ENCODE results near the gene HLA-DQA1.
"Not testable (repeated sequence)": the region's sequence is repeated elsewhere in the genome, so short reads cannot be mapped to it uniquely, and the experiment has no call there.

Gene HLA-DQA1

DNA sequence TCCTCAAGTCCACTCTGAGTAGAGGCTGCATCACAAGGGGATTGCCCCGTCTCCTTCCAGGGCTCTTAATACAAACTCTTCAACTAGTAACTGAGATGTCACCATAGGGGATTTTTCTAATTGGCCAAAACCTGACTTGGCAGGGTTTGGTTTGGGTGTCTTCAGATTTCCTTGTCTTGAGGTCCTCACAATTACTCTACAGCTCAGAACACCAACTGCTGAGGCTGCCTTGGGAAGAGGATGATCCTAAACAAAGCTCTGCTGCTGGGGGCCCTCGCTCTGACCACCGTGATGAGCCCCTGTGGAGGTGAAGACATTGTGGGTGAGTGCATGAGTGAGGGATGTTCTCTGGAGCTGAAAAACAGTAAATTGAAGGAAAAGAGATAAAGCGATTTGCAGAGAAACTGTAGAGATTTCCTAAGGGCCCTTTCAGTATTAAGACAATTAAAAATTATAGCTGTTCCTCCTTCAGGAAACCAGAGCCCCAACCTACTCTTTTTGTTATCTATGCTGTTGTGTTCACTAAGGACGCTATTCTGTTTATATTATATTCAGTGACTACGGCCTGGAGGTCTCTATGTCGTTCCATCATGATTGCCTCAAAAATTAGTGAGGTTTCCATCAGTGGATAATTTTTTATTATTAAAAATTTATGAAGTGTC lies at the start of gene HLA-DQA1:
HLA-DQA1 (plus strand) TSS at position 188 of the 662 bp plus-strand sequence; CDS start at position 241, 53 bp downstream.
- in situ Hi-C loops (cut with MboI; ENCODE audit: low sequenced_read_pairs), result no loop called here

DNA sequence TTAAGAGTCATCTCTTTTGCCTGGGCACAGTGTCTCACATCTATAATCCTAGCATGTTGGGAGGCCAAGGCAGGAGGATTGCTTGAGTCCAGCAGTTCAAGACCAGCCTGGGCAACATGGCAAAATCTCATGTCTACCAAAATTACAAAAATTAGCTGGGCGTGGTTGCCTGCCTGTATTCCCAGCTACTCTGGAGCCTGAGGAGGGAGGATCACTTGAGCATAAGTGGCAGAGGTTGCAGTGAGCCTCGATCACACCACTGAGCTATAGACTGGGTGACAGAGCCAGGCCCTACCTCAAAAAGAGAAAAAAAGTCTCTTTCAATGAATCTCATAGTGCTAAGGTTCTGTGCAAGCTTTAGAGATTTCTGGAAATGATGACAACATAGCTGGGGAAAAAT lies 49.0 kb upstream of the HLA-DQA1 start:
- in situ Hi-C loops (cut with MboI; ENCODE audit: low sequenced_read_pairs), result no loop called here

DNA sequence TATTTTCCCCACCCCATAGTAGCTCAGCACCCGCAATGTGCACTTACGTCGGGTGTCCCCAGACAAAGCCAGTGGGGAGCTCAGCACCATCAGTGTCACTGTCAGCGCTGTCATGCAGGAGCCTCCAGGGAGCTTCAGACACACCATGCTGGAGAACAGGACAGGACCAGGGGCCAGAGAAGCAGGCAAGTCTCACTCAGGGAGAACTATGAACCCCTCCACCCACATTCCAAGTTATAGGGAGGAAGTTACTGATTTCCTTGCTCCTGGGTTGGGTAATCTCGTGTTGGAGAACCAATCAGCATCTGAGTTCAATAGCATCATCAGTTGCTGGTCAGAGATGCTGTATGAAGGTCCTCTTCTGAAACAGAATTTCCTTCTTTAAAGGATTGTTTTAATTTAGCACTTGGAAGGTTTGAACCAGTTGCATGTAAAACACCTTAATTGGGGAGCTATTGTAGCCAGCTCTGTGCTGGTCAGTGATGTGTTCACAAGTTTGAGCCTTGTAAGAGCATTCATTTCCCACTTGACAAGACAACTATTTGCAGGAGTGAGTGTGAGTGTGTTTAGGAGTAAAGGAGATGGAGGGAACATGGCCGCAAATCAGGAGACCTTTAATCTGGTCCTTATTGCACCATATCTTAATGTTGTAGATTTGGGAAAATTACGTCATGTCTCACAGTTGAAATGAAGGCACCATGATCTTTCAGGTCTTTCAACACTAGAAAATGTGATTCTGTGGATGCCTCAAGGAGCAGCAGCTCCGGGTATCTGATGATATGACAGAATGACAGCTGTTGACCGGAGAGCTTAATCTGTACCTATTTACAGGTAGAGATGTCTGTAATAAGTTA lies 47.4 kb upstream of the HLA-DQA1 start, which contains the start of gene HLA-DRB1:
HLA-DRB1 (minus strand) TSS at position 253 of the 854 bp plus-strand sequence; CDS start at position 147, 106 bp downstream.
- in situ Hi-C loops (cut with MboI; ENCODE audit: low sequenced_read_pairs), result no loop called here

DNA sequence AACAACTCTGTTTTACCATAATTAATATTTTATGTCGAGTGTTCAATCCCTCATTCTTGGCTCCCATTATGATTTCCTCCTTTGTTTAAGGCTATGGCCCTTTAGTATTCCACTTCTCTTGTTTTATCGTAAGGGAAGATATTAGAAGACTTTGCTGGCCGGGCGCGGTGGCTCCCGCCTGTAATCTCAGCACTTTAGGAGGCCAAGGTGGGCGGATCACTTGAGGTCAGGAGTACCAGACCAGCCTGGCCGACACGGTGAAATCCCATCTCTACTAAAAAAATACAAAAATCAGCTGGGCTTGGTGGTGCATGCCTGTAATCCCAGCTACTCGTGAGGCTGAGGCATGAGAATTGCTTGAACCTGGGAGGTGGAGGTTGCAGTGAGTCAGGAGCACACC lies 46.5 kb upstream of the HLA-DQA1 start:
- in situ Hi-C loops (cut with MboI; ENCODE audit: low sequenced_read_pairs), result not testable (repeated sequence)

DNA sequence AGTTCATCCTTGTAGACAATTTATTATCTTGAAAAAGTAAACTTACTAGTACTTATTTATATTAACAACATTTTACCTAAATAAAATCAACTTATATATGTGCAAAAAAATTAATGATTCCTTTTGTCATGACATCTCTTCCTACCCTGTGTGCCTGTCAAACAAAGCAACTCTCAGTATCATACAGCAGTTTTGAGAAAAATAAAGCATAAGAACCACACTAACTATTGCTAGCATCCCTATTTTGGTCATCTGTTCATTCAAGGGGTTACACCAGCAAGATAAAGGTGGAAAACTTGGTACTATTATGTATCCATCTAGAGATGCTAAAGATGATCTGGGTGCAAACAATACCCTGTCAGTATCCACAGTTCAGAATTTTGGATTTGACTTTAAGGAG lies 40.2 kb upstream of the HLA-DQA1 start:
- in situ Hi-C loops (cut with MboI; ENCODE audit: low sequenced_read_pairs), result no loop called here

DNA sequence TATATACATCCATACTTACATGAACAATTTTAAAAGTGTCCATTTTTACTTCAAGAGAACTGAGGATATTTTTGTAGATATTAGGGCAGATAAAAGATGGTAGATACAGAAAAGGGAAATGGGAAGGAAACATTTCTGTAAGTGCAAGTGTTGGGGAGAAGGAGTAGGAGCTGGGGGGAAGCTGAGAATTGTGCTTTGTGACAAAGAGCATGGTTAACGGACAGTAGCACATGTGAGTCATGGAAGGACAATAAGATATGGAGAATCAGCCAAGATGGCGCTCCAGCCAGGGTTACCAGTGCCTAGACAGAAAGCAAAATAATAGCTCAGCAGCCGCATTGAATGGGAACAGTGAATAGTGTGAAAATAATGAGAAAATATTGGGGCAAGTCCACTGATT lies 34.8 kb upstream of the HLA-DQA1 start:
- in situ Hi-C loops (cut with MboI; ENCODE audit: low sequenced_read_pairs), result no loop called here

DNA sequence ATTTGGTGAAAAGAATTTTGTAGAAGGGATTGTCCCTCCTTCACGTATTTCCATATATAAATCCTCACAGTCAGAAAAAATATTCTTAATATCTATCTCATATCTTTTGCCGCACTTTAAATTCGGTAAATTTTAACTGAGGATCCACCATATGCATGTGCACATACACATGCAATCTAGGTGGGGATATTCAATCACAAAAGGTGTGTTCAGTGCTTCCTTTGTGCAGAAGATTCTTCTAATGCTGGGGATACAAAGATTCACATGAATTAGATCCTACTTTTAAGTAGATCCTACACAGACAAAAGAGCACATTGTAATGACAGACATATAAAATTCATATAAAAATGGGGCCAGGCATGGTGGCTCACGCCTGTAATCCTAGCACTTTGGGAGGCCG lies 34.0 kb upstream of the HLA-DQA1 start:
- in situ Hi-C loops (cut with MboI; ENCODE audit: low sequenced_read_pairs), result no loop called here

DNA sequence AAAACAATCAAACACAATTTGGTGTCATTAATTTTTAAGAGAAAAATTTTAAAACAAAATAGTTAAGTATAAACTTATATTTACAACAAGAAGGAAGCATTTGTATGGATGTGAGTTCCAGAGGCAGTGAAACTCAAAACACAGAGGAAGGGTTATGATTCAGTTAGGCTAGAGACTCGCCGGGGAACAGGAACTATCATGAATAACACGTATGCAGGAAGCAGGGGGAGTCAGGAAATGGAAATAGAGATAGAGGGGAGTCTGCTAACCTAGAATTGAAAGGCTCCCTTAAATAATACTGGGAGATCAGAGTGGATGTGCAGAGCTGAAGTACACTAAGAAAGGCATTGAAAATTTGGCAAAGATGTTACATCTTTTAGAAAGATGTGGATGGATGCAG lies 33.3 kb upstream of the HLA-DQA1 start:
- in situ Hi-C loops (cut with MboI; ENCODE audit: low sequenced_read_pairs), result no loop called here

DNA sequence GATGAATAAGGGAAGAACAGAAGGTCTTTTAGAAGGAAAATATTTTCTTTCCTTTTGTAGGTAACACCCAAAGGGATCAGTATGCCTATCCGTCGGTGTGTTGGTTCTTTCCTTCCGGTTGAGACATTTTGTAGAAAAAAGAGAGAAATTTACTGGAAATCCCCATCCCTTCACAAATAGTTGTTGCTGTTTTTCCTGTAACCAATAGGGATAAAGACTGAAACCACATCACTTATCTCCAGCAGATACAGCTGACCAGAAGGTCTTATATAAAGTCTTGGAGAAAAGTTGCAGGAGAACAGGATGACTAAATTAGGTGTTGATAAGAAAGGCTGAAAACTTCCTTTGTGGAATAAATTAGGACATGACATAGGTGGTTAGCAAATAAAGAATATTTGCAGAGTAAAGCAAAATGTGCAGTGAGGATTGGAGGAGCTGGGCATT lies 32.8 kb upstream of the HLA-DQA1 start:
- in situ Hi-C loops (cut with MboI; ENCODE audit: low sequenced_read_pairs), result no loop called here

DNA sequence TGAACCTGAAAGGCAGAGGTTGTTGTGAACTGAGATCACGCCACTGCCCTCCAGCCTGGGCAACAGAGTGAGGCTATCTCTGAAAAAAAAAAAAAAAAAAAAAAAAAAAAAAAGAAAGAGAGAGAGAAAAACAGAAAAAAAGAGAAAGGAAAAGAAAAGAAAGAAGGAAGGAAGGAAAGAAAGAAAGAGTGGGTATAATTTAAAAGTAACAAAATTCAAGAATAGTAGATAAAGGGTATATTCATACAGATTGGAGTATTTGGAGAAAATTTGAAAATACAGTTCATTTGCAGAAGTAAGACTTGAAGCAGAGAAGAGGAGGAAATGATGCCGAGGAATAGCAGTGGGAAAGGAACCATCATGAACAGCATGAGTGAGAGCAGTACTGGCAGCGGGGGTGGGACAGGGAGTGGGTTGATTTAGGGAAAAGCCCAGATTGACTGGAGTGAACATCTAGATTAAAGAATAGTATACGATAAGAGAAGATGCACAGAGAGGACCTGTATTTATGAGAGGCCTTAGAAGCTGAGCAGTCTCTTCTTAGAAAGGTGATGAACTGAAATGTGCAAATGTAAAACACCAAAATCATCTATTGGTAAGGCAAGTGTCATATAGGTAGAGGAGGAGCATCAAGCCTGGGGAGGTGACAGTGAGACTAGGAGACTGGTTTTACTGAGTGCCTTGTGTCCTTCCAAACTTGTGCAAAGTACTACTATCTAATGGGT lies 29.8 kb upstream of the HLA-DQA1 start:
- in situ Hi-C loops (cut with MboI; ENCODE audit: low sequenced_read_pairs), result no loop called here

DNA sequence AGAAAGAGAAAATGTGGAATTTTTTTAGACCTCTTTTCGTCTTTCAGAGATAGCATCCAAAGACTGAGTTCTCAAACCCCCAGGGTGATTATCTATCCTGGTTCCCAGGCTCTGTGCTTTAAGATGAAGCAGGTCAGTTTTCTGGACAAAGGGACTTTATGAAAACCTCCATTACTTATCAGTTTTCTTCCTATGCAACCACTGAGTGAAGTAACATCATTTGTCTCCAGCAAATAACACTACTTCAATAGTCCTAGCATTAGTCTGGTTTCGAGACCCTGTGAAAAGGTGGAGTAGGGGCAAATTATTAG lies 29.3 kb upstream of the HLA-DQA1 start:
- in situ Hi-C loops (cut with MboI; ENCODE audit: low sequenced_read_pairs), result no loop called here

DNA sequence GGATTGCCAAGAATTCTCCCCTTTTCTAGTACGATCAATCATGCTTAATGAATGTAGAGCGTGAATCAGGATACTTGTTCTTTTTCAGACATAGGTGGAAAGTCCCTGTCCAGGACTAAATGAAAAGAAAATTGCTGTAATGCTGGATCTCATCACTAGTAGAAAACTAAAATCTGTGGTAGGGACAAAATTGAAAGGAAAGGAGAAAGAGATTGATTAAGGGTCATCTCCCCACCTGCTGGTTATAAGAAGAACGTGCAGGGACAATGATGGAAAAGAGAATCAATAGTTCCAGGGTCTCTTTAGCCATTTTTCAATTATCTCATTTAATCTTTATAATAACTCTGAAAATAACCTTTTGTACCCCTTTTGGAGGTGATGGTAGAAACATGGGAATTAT lies 28.8 kb upstream of the HLA-DQA1 start:
- in situ Hi-C loops (cut with MboI; ENCODE audit: low sequenced_read_pairs), result no loop called here

DNA sequence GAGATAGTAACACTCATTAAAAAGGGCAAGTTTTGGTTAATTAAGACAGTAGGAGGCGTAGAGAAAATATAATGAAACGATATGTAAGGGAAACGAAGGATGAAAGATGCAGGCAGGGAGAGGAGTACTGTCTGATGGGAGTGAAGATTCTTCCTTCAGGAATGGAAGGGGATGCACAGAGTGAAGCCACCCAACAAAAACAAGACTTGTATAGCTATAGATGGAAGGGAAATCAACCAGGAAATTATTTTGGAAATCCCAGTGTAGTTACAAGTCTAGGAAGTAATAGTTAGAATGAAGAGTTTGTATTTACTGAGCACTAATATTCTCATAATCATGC lies 27.8 kb upstream of the HLA-DQA1 start:
- in situ Hi-C loops (cut with MboI; ENCODE audit: low sequenced_read_pairs), result no loop called here

DNA sequence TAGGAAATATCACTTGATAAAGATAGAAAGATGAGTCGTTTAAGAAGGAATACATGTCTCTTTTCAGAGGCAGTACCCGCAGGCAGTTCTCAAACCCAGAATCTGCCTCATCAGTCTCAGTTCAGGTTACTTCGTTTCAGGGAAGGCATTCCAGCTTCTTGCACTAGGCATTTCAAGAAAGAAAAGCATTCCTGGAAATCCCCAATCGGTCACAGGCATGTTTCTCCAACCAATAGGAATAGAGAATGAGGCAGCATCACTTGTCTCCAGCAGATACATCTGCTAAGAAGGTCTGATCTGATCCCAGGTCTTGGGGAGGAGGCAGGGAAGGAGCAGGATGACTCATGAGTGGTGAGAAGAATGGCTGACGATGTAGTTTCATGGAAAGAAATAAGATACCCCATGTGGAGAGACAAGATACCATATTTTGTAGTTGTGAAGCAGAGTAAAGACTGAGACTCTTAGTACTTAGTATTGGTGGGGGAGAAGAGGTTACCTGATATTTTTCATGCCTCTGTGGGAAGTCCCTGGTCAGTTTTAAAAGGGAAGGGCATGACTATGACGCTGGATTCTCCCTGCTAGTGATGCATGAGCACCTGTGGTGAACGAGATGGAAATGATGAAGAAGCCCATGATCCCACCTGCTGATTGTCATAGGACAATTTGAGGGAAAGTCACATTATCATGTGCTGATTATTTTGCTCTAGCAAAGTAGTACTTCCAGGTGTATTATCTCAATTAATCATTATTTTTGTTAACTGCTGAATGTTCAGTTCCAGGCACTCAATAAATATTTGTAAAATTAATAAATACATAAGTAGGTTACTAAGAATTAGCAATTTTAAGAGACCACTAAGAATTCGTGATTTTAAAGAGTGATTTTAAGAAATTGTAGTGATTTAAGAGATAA lies 27.2 kb upstream of the HLA-DQA1 start:
- in situ Hi-C loops (cut with MboI; ENCODE audit: low sequenced_read_pairs), result no loop called here

DNA sequence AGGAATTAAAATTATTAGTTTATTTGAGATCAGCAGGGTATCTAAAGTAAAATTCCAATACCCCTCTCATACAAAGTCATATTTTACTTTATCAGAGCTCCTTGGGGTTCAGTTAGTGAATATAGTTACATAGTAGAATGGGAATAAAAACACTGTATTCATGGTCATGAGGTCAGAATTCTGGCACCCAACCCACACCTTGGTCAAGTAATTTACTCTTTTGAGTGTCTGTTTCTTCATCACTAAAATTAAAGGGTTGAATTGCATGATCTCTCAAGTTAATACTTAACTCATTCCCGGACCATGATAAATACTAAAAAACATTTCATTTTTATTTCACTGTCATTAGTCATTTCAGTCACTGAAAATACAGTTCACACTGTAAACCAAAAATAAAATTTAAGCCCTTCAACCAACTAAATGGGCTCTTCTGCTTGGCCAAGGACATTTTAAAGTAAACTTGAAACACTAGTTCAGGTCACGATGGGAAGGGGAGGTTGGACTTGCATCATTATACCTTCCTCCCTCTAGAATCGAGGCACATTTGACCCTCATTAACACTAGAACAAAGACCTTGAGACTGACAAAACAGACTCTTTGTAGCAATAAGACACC lies 26.4 kb upstream of the HLA-DQA1 start:
- in situ Hi-C loops (cut with MboI; ENCODE audit: low sequenced_read_pairs), result no loop called here

DNA sequence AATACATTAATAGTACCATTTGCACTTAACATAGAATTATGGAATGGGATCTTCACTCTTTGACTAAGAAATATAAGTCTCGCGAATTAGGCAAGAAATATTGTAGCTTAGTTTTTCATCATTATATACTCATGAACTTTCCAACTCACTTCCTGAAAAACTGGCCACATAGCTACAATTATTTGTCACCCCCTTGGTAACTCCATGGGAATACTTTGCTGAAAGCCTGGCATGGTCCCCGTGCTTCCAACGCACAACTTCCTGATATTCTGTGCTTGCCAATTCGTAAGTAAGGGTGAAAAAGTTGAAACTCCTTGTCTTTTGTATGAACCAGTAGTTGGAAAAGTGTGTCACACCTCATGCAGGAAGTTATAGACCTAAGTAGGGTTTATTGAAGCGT lies 23.7 kb upstream of the HLA-DQA1 start:
- in situ Hi-C loops (cut with MboI; ENCODE audit: low sequenced_read_pairs), result no loop called here

DNA sequence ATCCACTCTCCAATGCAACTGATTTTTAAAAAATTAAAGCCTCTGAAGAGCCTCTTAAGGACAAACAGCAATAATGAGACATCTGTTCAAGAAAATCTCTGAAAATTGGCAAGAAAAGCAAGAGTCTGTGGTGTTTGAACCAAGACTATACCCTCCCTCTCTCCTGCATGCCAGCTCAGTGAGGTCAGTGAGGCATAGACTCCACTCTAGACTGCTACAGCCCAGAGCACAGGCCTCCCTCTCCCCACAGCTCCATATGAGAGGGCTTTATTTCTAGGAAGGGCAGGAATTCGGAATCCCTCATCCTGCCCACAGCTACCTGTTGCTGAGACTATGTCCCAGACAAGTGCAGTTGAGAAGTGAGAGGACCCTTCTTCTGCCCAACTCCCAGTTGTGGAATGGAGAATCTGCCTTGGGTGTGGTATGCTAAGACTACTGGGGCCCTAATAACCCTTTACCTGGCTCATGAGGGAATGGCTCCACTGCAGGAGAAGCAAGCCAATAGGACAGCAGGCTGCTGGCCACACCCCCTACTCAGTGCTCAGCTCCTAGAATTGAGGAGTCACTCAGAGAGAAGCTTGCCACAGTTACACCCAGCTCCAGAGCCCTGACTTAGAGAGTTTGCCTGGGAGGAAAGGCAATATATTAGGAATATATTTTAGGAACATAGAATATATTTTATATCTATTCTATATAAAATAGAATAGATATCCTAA lies 22.7 kb upstream of the HLA-DQA1 start:
- in situ Hi-C loops (cut with MboI; ENCODE audit: low sequenced_read_pairs), result no loop called here

DNA sequence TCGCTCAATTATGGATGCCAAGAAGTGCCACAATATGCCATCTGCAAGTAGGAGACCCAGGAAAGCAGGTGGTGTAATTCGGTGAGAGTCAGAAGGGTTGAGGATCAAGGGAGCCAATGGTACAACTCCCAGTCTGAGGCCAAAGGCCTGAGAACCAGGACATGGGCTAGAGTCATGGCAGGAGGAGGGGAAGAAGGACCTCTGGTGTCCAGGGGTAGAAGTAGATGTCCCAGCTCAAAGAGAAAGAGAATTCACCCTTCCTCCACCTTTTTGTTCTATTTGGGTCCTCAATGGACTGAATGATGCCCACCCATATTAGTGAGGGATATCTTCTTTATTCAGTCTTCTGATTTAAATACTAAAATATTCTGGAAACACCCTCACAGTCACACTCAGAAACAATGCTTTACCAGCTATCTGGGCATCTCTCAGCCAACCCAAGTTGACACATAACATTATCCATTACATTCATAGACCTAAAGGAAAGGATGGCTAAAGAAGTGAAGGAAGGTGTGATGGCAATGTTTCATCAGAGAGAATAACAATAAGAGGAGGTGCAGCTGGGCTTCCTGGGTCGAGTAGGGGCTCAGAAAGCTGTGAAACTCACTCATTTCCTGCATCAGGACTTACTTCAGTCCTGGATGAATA lies 21.2 kb upstream of the HLA-DQA1 start:
- in situ Hi-C loops (cut with MboI; ENCODE audit: low sequenced_read_pairs), result no loop called here

DNA sequence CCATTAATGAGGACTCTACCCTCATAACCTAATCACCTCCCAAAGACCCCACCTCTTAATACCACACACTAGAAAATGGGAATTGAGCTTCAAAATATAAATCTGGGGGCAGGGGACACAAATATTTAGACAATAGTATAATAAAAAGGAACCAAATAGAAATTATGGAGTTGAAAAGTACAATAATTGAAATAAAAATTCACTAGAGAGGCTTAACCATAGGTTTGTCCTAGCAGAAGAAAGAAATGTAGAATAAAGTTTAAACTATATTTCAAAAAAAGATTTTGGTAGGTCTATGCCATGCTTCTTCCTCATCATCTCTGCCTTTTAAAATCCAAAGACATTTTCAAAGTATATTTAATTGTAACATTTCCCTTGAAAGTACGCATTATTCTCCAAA lies 19.5 kb upstream of the HLA-DQA1 start:
- in situ Hi-C loops (cut with MboI; ENCODE audit: low sequenced_read_pairs), result no loop called here

All from HL-60/S4 treated with retinoic acid at 250 ng/mL for 4 days and 3 days (cell line).